ENCODE data around the gene SPRING1. TPM values are rescaled to one million over a fixed set of nuclear protein-coding genes. Genes with fewer than 3 reads are reported as not detected.

Gene SPRING1
- total and polyA plus RNA-seq, 4 donors, result 41.8 to 116 (median 79.3) TPM

GRCh38 chr12:116701432-116701831, 36.4 kb downstream of the SPRING1 start:
- no peak for TF ChIP-seq CTCF (IDR thresholded peaks at IDR 0.05; ENCODE audit: control extremely low read depth, extremely low read depth)
- Histone ChIP-seq H3K4me1 (ENCODE audit: control insufficient read depth in 5 of 5, insufficient read depth in 5 of 5, low read length in 5 of 5) (peaks cover 0 to 23% (median 9%) of the 10 kb centered on the region in 5 donors), H3K27ac (ENCODE audit: low read depth in 1 of 2, low read length in 1 of 2) (no peak overlapping the region), H3K9ac (ENCODE audit: insufficient read depth in 1 of 2, low read length in 2 of 2) (no peak overlapping the region), H3K4me3 (no peak overlapping the region), H3K27me3 (ENCODE audit: control insufficient read depth in 3 of 3, insufficient read depth in 3 of 3, low read length in 2 of 3) (no peaks in the 10 kb centered on the region), H3K36me3 (ENCODE audit: control insufficient read depth in 4 of 4, insufficient read depth in 4 of 4, low read length in 4 of 4) (no peaks in the 10 kb centered on the region), H3K9me3 (ENCODE audit: control insufficient read depth in 4 of 4, insufficient read depth in 3 of 4, low read length in 3 of 4) (no peaks in the 10 kb centered on the region)
- DNase-seq, result no peak
- ATAC-seq (ENCODE audit: insufficient read depth, low FRiP score), result no peak
- WGBS, 2 donors, result 91 to 92% methylated on average over 4 of the region's 4 CpGs

- Histone ChIP-seq H3K4me3 (no peak overlapping the region), H3K4me1 (ENCODE audit: control insufficient read depth in 5 of 5, insufficient read depth in 5 of 5, low read length in 5 of 5) (peaks cover under 1 to 23% (median 9%) of the 10 kb centered on the region in 5 donors), H3K27me3 (ENCODE audit: control insufficient read depth in 3 of 3, insufficient read depth in 3 of 3, low read length in 2 of 3) (peaks cover 0 to 3% (median 0%) of the 10 kb centered on the region in 3 donors), H3K27ac (ENCODE audit: low read depth in 1 of 2, low read length in 1 of 2) (no peak overlapping the region), H3K36me3 (ENCODE audit: control insufficient read depth in 4 of 4, insufficient read depth in 4 of 4, low read length in 4 of 4) (no peaks in the 10 kb centered on the region), H3K9me3 (ENCODE audit: control insufficient read depth in 4 of 4, insufficient read depth in 3 of 4, low read length in 3 of 4) (no peaks in the 10 kb centered on the region), H3K9ac (ENCODE audit: insufficient read depth in 1 of 2, low read length in 2 of 2) (no peak overlapping the region)
- 86 to 93% methylated on average over 6 of the region's 6 CpGs for WGBS, 2 donors
- DNase-seq (no peak), ATAC-seq (ENCODE audit: insufficient read depth, low FRiP score) (no peak)
- TF ChIP-seq CTCF (IDR thresholded peaks at IDR 0.05; ENCODE audit: control extremely low read depth, extremely low read depth), result no peak
These were observed 37.8 kb downstream of the SPRING1 start for GRCh38 chr12:116700066-116700465.

- TF ChIP-seq CTCF (IDR thresholded peaks at IDR 0.05; ENCODE audit: control extremely low read depth, extremely low read depth), result no peak
- no peak for ATAC-seq (ENCODE audit: insufficient read depth, low FRiP score)
- Histone ChIP-seq H3K4me1 (ENCODE audit: control insufficient read depth in 5 of 5, insufficient read depth in 5 of 5, low read length in 5 of 5) (peaks cover 3 to 38% (median 9%) of the 10 kb centered on the region in 5 donors), H3K4me3 (no peak overlapping the region), H3K9me3 (ENCODE audit: control insufficient read depth in 4 of 4, insufficient read depth in 3 of 4, low read length in 3 of 4) (no peaks in the 10 kb centered on the region), H3K27me3 (ENCODE audit: control insufficient read depth in 3 of 3, insufficient read depth in 3 of 3, low read length in 2 of 3) (peaks cover 0 to 10% (median 8%) of the 10 kb centered on the region in 3 donors), H3K36me3 (ENCODE audit: control insufficient read depth in 4 of 4, insufficient read depth in 4 of 4, low read length in 4 of 4) (no peaks in the 10 kb centered on the region), H3K27ac (ENCODE audit: low read depth in 1 of 2, low read length in 1 of 2) (no peak overlapping the region), H3K9ac (ENCODE audit: insufficient read depth in 1 of 2, low read length in 2 of 2) (peak overlapping the region in 1 of 2 donors; percentile 30)
- DNase-seq, result peak in 2 of 3 donors; percentile 65 to 68
- 76 to 96% methylated on average over 2 of the region's 2 CpGs for WGBS, 2 donors
These were observed 39.3 kb downstream of the SPRING1 start for GRCh38 chr12:116698554-116699075.

- Histone ChIP-seq H3K27ac (ENCODE audit: low read depth in 1 of 2, low read length in 1 of 2) (no peak overlapping the region), H3K4me3 (no peak overlapping the region), H3K27me3 (ENCODE audit: control insufficient read depth in 3 of 3, insufficient read depth in 3 of 3, low read length in 2 of 3) (peaks cover 0 to 13% (median 10%) of the 10 kb centered on the region in 3 donors), H3K36me3 (ENCODE audit: control insufficient read depth in 4 of 4, insufficient read depth in 4 of 4, low read length in 4 of 4) (no peaks in the 10 kb centered on the region), H3K9me3 (ENCODE audit: control insufficient read depth in 4 of 4, insufficient read depth in 3 of 4, low read length in 3 of 4) (no peaks in the 10 kb centered on the region), H3K4me1 (ENCODE audit: control insufficient read depth in 5 of 5, insufficient read depth in 5 of 5, low read length in 5 of 5) (peaks cover 3 to 43% (median 9%) of the 10 kb centered on the region in 5 donors), H3K9ac (ENCODE audit: insufficient read depth in 1 of 2, low read length in 2 of 2) (no peak overlapping the region)
- ATAC-seq (ENCODE audit: insufficient read depth, low FRiP score) (no peak), DNase-seq (peak in 2 of 3 donors; percentile 65 to 77)
- no peak for TF ChIP-seq CTCF (IDR thresholded peaks at IDR 0.05; ENCODE audit: control extremely low read depth, extremely low read depth)
- 69 to 87% methylated on average over 8 of the region's 8 CpGs for WGBS, 2 donors
These were observed 39.8 kb downstream of the SPRING1 start for GRCh38 chr12:116698116-116698515.
